A204.1 (cell line): ENCODE data around the gene ASB4.
A peak's percentile ranks its signal among the peaks of the same experiment; 100 is the strongest.
"Not testable (repeated sequence)": the region's sequence is repeated elsewhere in the genome, so short reads cannot be mapped to it uniquely, and the experiment has no call there.

ENCODE experiments used
- FAIRE-seq: peaks from 2 replicates; lab custom pipeline; 2012; peaks lifted over from hg19 to GRCh38; lab: Jason Lieb, UNC

ASB4 gene

GRCh38 chr7:95485391-95486123, at the start of gene ASB4:
Gene ASB4, plus strand, starts transcription at chr7:95485943. Its CDS starts 29 bp downstream, at chr7:95485972.
- FAIRE-seq = no peak

- no peak for FAIRE-seq
Measured at GRCh38 chr7:95436407-95436806, 49.3 kb upstream of the ASB4 start.

GRCh38 chr7:95440394-95441038, 45.2 kb upstream of the ASB4 start:
- FAIRE-seq = no peak

GRCh38 chr7:95441042-95441823, 44.5 kb upstream of the ASB4 start:
- no peak for FAIRE-seq

- no peak for FAIRE-seq
Measured at GRCh38 chr7:95444796-95445195, 40.9 kb upstream of the ASB4 start.

GRCh38 chr7:95446618-95447017, 39.1 kb upstream of the ASB4 start:
- FAIRE-seq = no peak

GRCh38 chr7:95454438-95455045, 31.2 kb upstream of the ASB4 start:
- FAIRE-seq = no peak

GRCh38 chr7:95457947-95458346, 27.8 kb upstream of the ASB4 start:
- FAIRE-seq = no peak

GRCh38 chr7:95460653-95461052, 25.1 kb upstream of the ASB4 start:
- not testable (repeated sequence) for FAIRE-seq

- no peak for FAIRE-seq
Measured at GRCh38 chr7:95467912-95468607, 17.7 kb upstream of the ASB4 start.

- no peak for FAIRE-seq
Measured at GRCh38 chr7:95469187-95469586, 16.6 kb upstream of the ASB4 start.

GRCh38 chr7:95469848-95470247, 15.9 kb upstream of the ASB4 start:
- no peak for FAIRE-seq

- FAIRE-seq = no peak
Measured at GRCh38 chr7:95470452-95470851, 15.3 kb upstream of the ASB4 start.

- FAIRE-seq = no peak
Measured at GRCh38 chr7:95471071-95471470, 14.7 kb upstream of the ASB4 start.

- no peak for FAIRE-seq
Measured at GRCh38 chr7:95472581-95473161, 13.1 kb upstream of the ASB4 start.

- no peak for FAIRE-seq
Measured at GRCh38 chr7:95473276-95473985, 12.3 kb upstream of the ASB4 start.

GRCh38 chr7:95476072-95476847, 9.5 kb upstream of the ASB4 start:
- no peak for FAIRE-seq

- FAIRE-seq = peak; percentile 98
Measured at GRCh38 chr7:95476904-95477594, 8.7 kb upstream of the ASB4 start.

GRCh38 chr7:95478272-95479037, 7.3 kb upstream of the ASB4 start:
- no peak for FAIRE-seq
